Astrocyte (in vitro differentiated cells and primary cell): Measurements from ENCODE around the gene ZFP42. TPM values are rescaled to one million over a fixed set of nuclear protein-coding genes. Genes with fewer than 3 reads are reported as not detected.

Experiments
- DNase-seq: peaks from one replicate; pipeline ENCODE4 v3.0.0-alpha.2; 2010; ENCODE audit warnings: low read depth
- FAIRE-seq: peaks from 2 replicates; lab custom pipeline; 2011; peaks lifted over from hg19 to GRCh38; lab: Jason Lieb, UNC
- H2AFZ ChIP-seq: 2 replicates; pipeline ENCODE4 v1.6.0; 2012; ENCODE audit warnings: low read depth, low read length, inconsistent platforms
- H3K27ac ChIP-seq: 2 replicates; pipeline ENCODE4 v1.5.1; 2011; ENCODE audit warnings: low read depth, low read length, inconsistent platforms
- H3K27me3 ChIP-seq: 2 replicates; pipeline ENCODE4 v1.6.0; 2011; ENCODE audit warnings: low read length, inconsistent platforms; ENCODE audit not compliant: insufficient read depth
- H3K36me3 ChIP-seq: 2 replicates; pipeline ENCODE4 v1.5.1; 2011; ENCODE audit warnings: low read length, inconsistent platforms; ENCODE audit not compliant: insufficient read depth
- H3K4me1 ChIP-seq: 2 replicates; pipeline ENCODE4 v1.5.1; 2011; ENCODE audit warnings: low read length, inconsistent platforms; ENCODE audit not compliant: insufficient read depth
- H3K4me2 ChIP-seq: 2 replicates; pipeline ENCODE4 v1.6.0; 2012; ENCODE audit warnings: low read length, inconsistent platforms
- H3K4me3 ChIP-seq: 2 replicates; pipeline ENCODE4 v1.5.1; 2011; ENCODE audit warnings: low read depth, mild to moderate bottlenecking, low read length, inconsistent platforms; ENCODE audit not compliant: insufficient read depth
- H3K79me2 ChIP-seq: 2 replicates; pipeline ENCODE4 v1.6.0; 2012; ENCODE audit warnings: mild to moderate bottlenecking, low read length, inconsistent platforms; ENCODE audit not compliant: insufficient read depth
- H3K9ac ChIP-seq: 2 replicates; pipeline ENCODE4 v1.6.0; 2012; ENCODE audit warnings: mild to moderate bottlenecking, low read length, inconsistent platforms
- H3K9me3 ChIP-seq: 2 replicates; pipeline ENCODE4 v1.5.1; 2012; ENCODE audit warnings: low read depth, mild to moderate bottlenecking, low read length, inconsistent platforms; ENCODE audit not compliant: insufficient read depth
- H4K20me1 ChIP-seq: 2 replicates; pipeline ENCODE4 v1.6.0; 2012; ENCODE audit warnings: low read length, inconsistent platforms; ENCODE audit not compliant: insufficient read depth
- H3K27ac Mint-ChIP-seq: one replicate; pipeline ENCODE4 v1.8.0; 2021; ENCODE audit warnings: mild to moderate bottlenecking, mixed read lengths; ENCODE audit not compliant: unreplicated experiment
- H3K27me3 Mint-ChIP-seq: one replicate; pipeline ENCODE4 v1.8.0; 2021; ENCODE audit warnings: low read depth, mixed read lengths; ENCODE audit not compliant: unreplicated experiment
- H3K36me3 Mint-ChIP-seq: one replicate; pipeline ENCODE4 v1.8.0; 2021; ENCODE audit warnings: low read depth, mixed read lengths; ENCODE audit not compliant: unreplicated experiment
- H3K4me1 Mint-ChIP-seq: one replicate; pipeline ENCODE4 v1.8.0; 2021; ENCODE audit warnings: low read depth, mixed read lengths; ENCODE audit not compliant: unreplicated experiment
- H3K4me3 Mint-ChIP-seq: one replicate; pipeline ENCODE4 v1.8.0; 2021; ENCODE audit warnings: mild to moderate bottlenecking, moderate library complexity, mixed read lengths; ENCODE audit not compliant: unreplicated experiment
- H3K9me3 Mint-ChIP-seq: one replicate; pipeline ENCODE4 v1.8.0; 2021; ENCODE audit warnings: mild to moderate bottlenecking, mixed read lengths; ENCODE audit not compliant: unreplicated experiment
- CTCF ChIP-seq: IDR thresholded peaks from 2 replicates; pipeline ENCODE4 v1.5.1; 2011; ENCODE audit warnings: low read depth, mild to moderate bottlenecking, inconsistent platforms, low read length, moderate library complexity; ENCODE audit not compliant: insufficient read depth
- EZH2 ChIP-seq: IDR thresholded peaks from 2 replicates; pipeline ENCODE4 v1.6.1; 2012; ENCODE audit warnings: mild to moderate bottlenecking, low read length, inconsistent platforms; ENCODE audit not compliant: insufficient read depth
- total RNA-seq: library from RNA; stranded (reverse); gene quantifications from 2 replicates; pipeline ENCODE4 v1.2.1, GENCODE V29; 2021

ZFP42 gene
- total RNA-seq, 1 donor from 2014 or later = 4.5 TPM

GRCh38 chr4:188046657-188047056, 51.1 kb downstream of the ZFP42 start:
- no peaks in the 10 kb centered on the region for H3K9me3 ChIP-seq
- H3K36me3 Mint-ChIP-seq = no peaks in the 10 kb centered on the region
- FAIRE-seq (no peak), DNase-seq (no peak)
- no peaks in the 10 kb centered on the region for H3K36me3 ChIP-seq
- no peak overlapping the region for H3K4me3 Mint-ChIP-seq
- H3K79me2 ChIP-seq = no peaks in the 10 kb centered on the region
- TF ChIP-seq EZH2 = no peak
- TF ChIP-seq CTCF = no peak
- peaks cover 1% of the 10 kb centered on the region for H3K27me3 Mint-ChIP-seq
- H3K9ac ChIP-seq = no peak overlapping the region
- no peak overlapping the region for H3K4me2 ChIP-seq
- no peak overlapping the region for H3K27ac ChIP-seq
- H3K27me3 ChIP-seq = no peaks in the 10 kb centered on the region
- H3K4me3 ChIP-seq = no peak overlapping the region
- H4K20me1 ChIP-seq = no peaks in the 10 kb centered on the region
- H3K27ac Mint-ChIP-seq = no peak overlapping the region
- H3K4me1 ChIP-seq = no peaks in the 10 kb centered on the region
- no peak overlapping the region for H2AFZ ChIP-seq
- H3K9me3 Mint-ChIP-seq = no peaks in the 10 kb centered on the region
- H3K4me1 Mint-ChIP-seq = no peaks in the 10 kb centered on the region

GRCh38 chr4:188053302-188053701, 57.7 kb downstream of the ZFP42 start:
- DNase-seq (no peak), FAIRE-seq (no peak)
- H3K27me3 Mint-ChIP-seq = no peaks in the 10 kb centered on the region
- H3K4me1 Mint-ChIP-seq = no peaks in the 10 kb centered on the region
- H3K79me2 ChIP-seq = no peaks in the 10 kb centered on the region
- no peak overlapping the region for H3K4me3 ChIP-seq
- H3K9me3 Mint-ChIP-seq = peaks cover 2% of the 10 kb centered on the region
- no peaks in the 10 kb centered on the region for H3K36me3 Mint-ChIP-seq
- no peaks in the 10 kb centered on the region for H4K20me1 ChIP-seq
- TF ChIP-seq EZH2 (no peak), CTCF (no peak)
- no peak overlapping the region for H3K27ac Mint-ChIP-seq
- no peaks in the 10 kb centered on the region for H3K36me3 ChIP-seq
- H2AFZ ChIP-seq = no peak overlapping the region
- H3K4me1 ChIP-seq = no peaks in the 10 kb centered on the region
- no peaks in the 10 kb centered on the region for H3K27me3 ChIP-seq
- H3K4me3 Mint-ChIP-seq = no peak overlapping the region
- no peak overlapping the region for H3K9ac ChIP-seq
- no peak overlapping the region for H3K27ac ChIP-seq
- H3K9me3 ChIP-seq = no peaks in the 10 kb centered on the region
- no peak overlapping the region for H3K4me2 ChIP-seq

Other genes with a start within 250 kb of the ZFP42 start
- 55.7 and 63.3 TPM in 2 replicates for gene TRIML2, start 113.8 kb downstream of the ZFP42 start, total RNA-seq
- not detected in 2 replicates for gene TRIML1, start 143.7 kb downstream of the ZFP42 start, total RNA-seq